Measurements from ENCODE around the gene MRPS27. TPM values are rescaled to one million over a fixed set of nuclear protein-coding genes. Genes with fewer than 3 reads are reported as not detected.

MRPS27 gene
- total and polyA plus RNA-seq, 2 of the 13 experiments (the other 11 are each of a cell fraction or from before 2014, with no cell fraction given): 71.8 to 115 TPM

DNA sequence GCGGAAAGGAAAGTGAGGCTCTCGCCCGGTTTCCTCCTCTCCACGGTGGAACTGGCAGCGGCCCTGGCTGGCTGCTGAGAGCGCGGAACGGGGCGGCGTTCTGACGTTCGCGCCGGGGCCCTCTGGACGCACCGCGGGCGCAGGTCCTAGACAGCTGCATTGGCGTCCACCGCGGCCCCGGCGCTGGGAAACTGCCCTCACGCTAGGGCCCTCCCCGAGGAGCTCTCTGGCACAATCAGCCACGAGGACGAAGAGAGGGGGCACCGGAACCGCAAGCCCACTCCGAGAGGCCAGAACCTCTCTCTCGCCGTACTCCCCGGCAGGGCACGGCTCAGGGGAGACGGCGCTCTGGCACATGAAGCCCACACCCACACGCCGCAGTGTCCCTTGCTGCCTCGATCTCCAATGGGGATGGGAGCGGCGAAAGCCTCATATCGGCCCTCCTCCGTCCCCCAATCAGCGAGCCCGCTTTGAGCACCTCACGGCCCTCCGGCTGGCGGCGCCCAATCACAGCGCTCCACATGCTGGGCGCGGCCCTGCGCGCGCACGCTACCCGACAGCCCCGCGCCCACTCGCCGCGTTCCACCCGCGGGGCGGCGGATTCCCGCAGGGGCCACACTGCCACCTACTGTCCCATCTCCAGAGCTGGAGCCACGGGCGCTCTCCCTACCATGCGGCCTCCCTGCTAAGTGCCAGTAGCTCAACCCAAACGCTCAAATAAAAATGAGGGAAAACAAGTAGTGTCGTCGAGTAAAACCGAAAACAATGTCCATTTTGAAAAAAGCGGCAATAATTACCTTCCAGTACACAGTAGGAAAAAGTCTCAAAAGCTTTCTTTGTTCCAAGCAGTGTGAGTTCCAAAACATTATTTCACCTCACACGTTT is 11.8 kb downstream of the MRPS27 start (continued):
- TF ChIP-seq, protein P1, sequence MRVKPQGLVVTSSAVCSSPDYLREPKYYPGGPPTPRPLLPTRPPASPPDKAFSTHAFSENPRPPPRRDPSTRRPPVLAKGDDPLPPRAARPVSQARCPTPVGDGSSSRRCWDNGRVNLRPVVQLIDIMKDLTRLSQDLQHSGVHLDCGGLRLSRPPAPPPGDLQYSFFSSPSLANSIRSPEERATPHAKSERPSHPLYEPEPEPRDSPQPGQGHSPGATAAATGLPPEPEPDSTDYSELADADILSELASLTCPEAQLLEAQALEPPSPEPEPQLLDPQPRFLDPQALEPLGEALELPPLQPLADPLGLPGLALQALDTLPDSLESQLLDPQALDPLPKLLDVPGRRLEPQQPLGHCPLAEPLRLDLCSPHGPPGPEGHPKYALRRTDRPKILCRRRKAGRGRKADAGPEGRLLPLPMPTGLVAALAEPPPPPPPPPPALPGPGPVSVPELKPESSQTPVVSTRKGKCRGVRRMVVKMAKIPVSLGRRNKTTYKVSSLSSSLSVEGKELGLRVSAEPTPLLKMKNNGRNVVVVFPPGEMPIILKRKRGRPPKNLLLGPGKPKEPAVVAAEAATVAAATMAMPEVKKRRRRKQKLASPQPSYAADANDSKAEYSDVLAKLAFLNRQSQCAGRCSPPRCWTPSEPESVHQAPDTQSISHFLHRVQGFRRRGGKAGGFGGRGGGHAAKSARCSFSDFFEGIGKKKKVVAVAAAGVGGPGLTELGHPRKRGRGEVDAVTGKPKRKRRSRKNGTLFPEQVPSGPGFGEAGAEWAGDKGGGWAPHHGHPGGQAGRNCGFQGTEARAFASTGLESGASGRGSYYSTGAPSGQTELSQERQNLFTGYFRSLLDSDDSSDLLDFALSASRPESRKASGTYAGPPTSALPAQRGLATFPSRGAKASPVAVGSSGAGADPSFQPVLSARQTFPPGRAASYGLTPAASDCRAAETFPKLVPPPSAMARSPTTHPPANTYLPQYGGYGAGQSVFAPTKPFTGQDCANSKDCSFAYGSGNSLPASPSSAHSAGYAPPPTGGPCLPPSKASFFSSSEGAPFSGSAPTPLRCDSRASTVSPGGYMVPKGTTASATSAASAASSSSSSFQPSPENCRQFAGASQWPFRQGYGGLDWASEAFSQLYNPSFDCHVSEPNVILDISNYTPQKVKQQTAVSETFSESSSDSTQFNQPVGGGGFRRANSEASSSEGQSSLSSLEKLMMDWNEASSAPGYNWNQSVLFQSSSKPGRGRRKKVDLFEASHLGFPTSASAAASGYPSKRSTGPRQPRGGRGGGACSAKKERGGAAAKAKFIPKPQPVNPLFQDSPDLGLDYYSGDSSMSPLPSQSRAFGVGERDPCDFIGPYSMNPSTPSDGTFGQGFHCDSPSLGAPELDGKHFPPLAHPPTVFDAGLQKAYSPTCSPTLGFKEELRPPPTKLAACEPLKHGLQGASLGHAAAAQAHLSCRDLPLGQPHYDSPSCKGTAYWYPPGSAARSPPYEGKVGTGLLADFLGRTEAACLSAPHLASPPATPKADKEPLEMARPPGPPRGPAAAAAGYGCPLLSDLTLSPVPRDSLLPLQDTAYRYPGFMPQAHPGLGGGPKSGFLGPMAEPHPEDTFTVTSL (CRISPR knock-in tag; IDR thresholded peaks at IDR 0.05; ENCODE audit: borderline replicate concordance): no peak
- TF ChIP-seq ZNF883 (CRISPR knock-in tag; IDR thresholded peaks at IDR 0.05; ENCODE audit: not compliant biosample characterization) (peak; percentile 91), NR2F1 (CRISPR knock-in tag; IDR thresholded peaks at IDR 0.05) (no peak), SOX6 (IDR thresholded peaks at IDR 0.05) (no peak), SOX6 (CRISPR knock-in tag; IDR thresholded peaks at IDR 0.05) (peak; percentile 87), NONO (IDR thresholded peaks at IDR 0.05) (no peak), NONO (CRISPR knock-in tag; conservative IDR thresholded peaks at IDR 0.05) (peak; percentile 95), SNRNP70 (IDR thresholded peaks at IDR 0.05; ENCODE audit: low read depth, low read length) (no peak), NCOA5 (CRISPR knock-in tag; IDR thresholded peaks at IDR 0.05) (no peak), ZNF232 (CRISPR knock-in tag; IDR thresholded peaks at IDR 0.05; ENCODE audit: borderline replicate concordance) (peak; percentile 87; the same call in 1 of the 2 replicates), NCOR1 (IDR thresholded peaks at IDR 0.05; ENCODE audit: borderline replicate concordance, low read length) (no peak), DNMT1 (CRISPR knock-in tag; IDR thresholded peaks at IDR 0.05) (peak; percentile 95), ZNF24 (IDR thresholded peaks at IDR 0.05) (no peak), TRIM24 (CRISPR knock-in tag; IDR thresholded peaks at IDR 0.05) (no peak), ZNF713 (CRISPR knock-in tag; IDR thresholded peaks at IDR 0.05) (peak; percentile 48; the same call in 1 of the 2 replicates), SP1 (IDR thresholded peaks at IDR 0.05) (no peak), SP1 (CRISPR knock-in tag; IDR thresholded peaks at IDR 0.05) (no peak), ZNF598 (CRISPR knock-in tag; IDR thresholded peaks at IDR 0.05; ENCODE audit: borderline replicate concordance) (peak; percentile 86; the same call in 1 of the 2 replicates), RAD51 (IDR thresholded peaks at IDR 0.05; ENCODE audit: borderline replicate concordance) (no peak), ZNF510 (CRISPR knock-in tag; IDR thresholded peaks at IDR 0.05; ENCODE audit: low read depth) (peak; percentile 87; the same call in 1 of the 2 replicates)
- TF ChIP-seq, protein P2, sequence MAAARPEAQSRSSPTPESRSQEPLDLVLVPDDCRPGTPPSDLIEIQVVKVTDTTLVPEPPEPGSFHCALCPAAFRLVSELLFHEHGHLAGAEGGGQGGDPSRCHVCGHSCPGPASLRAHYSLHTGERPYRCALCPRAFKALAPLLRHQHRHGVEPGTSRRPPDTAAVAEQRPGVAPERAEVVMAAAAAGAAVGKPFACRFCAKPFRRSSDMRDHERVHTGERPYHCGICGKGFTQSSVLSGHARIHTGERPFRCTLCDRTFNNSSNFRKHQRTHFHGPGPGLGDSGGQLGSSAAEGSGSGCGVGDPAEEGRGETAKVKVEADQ (CRISPR knock-in tag; IDR thresholded peaks at IDR 0.05; ENCODE audit: borderline replicate concordance): 0 out of 2 replicates have a peak, but pooled peaks have one; percentile 60
- TF ChIP-seq, protein P3, sequence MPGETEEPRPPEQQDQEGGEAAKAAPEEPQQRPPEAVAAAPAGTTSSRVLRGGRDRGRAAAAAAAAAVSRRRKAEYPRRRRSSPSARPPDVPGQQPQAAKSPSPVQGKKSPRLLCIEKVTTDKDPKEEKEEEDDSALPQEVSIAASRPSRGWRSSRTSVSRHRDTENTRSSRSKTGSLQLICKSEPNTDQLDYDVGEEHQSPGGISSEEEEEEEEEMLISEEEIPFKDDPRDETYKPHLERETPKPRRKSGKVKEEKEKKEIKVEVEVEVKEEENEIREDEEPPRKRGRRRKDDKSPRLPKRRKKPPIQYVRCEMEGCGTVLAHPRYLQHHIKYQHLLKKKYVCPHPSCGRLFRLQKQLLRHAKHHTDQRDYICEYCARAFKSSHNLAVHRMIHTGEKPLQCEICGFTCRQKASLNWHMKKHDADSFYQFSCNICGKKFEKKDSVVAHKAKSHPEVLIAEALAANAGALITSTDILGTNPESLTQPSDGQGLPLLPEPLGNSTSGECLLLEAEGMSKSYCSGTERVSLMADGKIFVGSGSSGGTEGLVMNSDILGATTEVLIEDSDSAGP (CRISPR knock-in tag; IDR thresholded peaks at IDR 0.05; ENCODE audit: borderline replicate concordance): peak; percentile 93

All from HepG2 (cell line).